ENCODE results near the gene NBAS.
"Not testable (repeated sequence)": the region's sequence is repeated elsewhere in the genome, so short reads cannot be mapped to it uniquely, and the experiment has no call there.

The NBAS gene

GRCh38 chr2:15278296-15278695, 282.8 kb downstream of the NBAS start:
- in situ Hi-C loops (cut with HindIII; ENCODE audit: low sequenced_read_pairs) = no loop called here

- in situ Hi-C loops (cut with HindIII; ENCODE audit: low sequenced_read_pairs) = no loop called here
Observed at GRCh38 chr2:15275346-15275745, 285.8 kb downstream of the NBAS start.

GRCh38 chr2:15273452-15273851, 287.7 kb downstream of the NBAS start:
- in situ Hi-C loops (cut with HindIII; ENCODE audit: low sequenced_read_pairs) = no loop called here

- in situ Hi-C loops (cut with HindIII; ENCODE audit: low sequenced_read_pairs) = no loop called here
Observed at GRCh38 chr2:15272942-15273341, 288.2 kb downstream of the NBAS start.

GRCh38 chr2:15271941-15272542, 289.1 kb downstream of the NBAS start:
- in situ Hi-C loops (cut with HindIII; ENCODE audit: low sequenced_read_pairs) = no loop called here

GRCh38 chr2:15271276-15271675, 289.9 kb downstream of the NBAS start:
- in situ Hi-C loops (cut with HindIII; ENCODE audit: low sequenced_read_pairs) = no loop called here

GRCh38 chr2:15269043-15269442, 292.1 kb downstream of the NBAS start:
- in situ Hi-C loops (cut with HindIII; ENCODE audit: low sequenced_read_pairs) = no loop called here

- in situ Hi-C loops (cut with HindIII; ENCODE audit: low sequenced_read_pairs) = no loop called here
Observed at GRCh38 chr2:15265889-15266288, 295.2 kb downstream of the NBAS start.

GRCh38 chr2:15263976-15264685, 297.0 kb downstream of the NBAS start:
- in situ Hi-C loops (cut with HindIII; ENCODE audit: low sequenced_read_pairs) = no loop called here

GRCh38 chr2:15262792-15263191, 298.3 kb downstream of the NBAS start:
- in situ Hi-C loops (cut with HindIII; ENCODE audit: low sequenced_read_pairs) = no loop called here

- in situ Hi-C loops (cut with HindIII; ENCODE audit: low sequenced_read_pairs) = no loop called here
Observed at GRCh38 chr2:15260835-15261234, 300.3 kb downstream of the NBAS start.

- in situ Hi-C loops (cut with HindIII; ENCODE audit: low sequenced_read_pairs) = no loop called here
Observed at GRCh38 chr2:15260196-15260595, 300.9 kb downstream of the NBAS start.

GRCh38 chr2:15259356-15259756, 301.8 kb downstream of the NBAS start:
- in situ Hi-C loops (cut with HindIII; ENCODE audit: low sequenced_read_pairs) = no loop called here

- in situ Hi-C loops (cut with HindIII; ENCODE audit: low sequenced_read_pairs) = not testable (repeated sequence)
Observed at GRCh38 chr2:15258385-15258784, 302.7 kb downstream of the NBAS start.

GRCh38 chr2:15253835-15254286, 307.3 kb downstream of the NBAS start:
- in situ Hi-C loops (cut with HindIII; ENCODE audit: low sequenced_read_pairs) = no loop called here

GRCh38 chr2:15253247-15253646, 307.9 kb downstream of the NBAS start:
- in situ Hi-C loops (cut with HindIII; ENCODE audit: low sequenced_read_pairs) = no loop called here

- in situ Hi-C loops (cut with HindIII; ENCODE audit: low sequenced_read_pairs) = no loop called here
Observed at GRCh38 chr2:15251753-15252152, 309.4 kb downstream of the NBAS start.

- in situ Hi-C loops (cut with HindIII; ENCODE audit: low sequenced_read_pairs) = not testable (repeated sequence)
Observed at GRCh38 chr2:15250946-15251345, 310.2 kb downstream of the NBAS start.

- in situ Hi-C loops (cut with HindIII; ENCODE audit: low sequenced_read_pairs) = no loop called here
Observed at GRCh38 chr2:15246870-15247269, 314.3 kb downstream of the NBAS start.

- in situ Hi-C loops (cut with HindIII; ENCODE audit: low sequenced_read_pairs) = no loop called here
Observed at GRCh38 chr2:15243762-15244161, 317.4 kb downstream of the NBAS start.

GRCh38 chr2:15242936-15243461, 318.1 kb downstream of the NBAS start:
- in situ Hi-C loops (cut with HindIII; ENCODE audit: low sequenced_read_pairs) = no loop called here

- in situ Hi-C loops (cut with HindIII; ENCODE audit: low sequenced_read_pairs) = no loop called here
Observed at GRCh38 chr2:15241929-15242328, 319.2 kb downstream of the NBAS start.

All from DLD1 (cell line).